Sigmoid colon (tissue), 4 donors: ENCODE results near the gene LARGE1.

ENCODE experiments used
- CTCF ChIP-seq, 4 experiments: fragments of 450-650 bp in 3 of 4; fragments of 200-600 bp in 1 of 4; IDR thresholded peaks; one replicate each; pipeline ENCODE4 v1.5.1; 2016 to 2019; ENCODE audit warnings: antibody characterized with exemption in 4 of 4, mild to moderate bottlenecking in 3 of 4, moderate library complexity in 2 of 4
- EP300 ChIP-seq, 4 donors: sonication (generic); formaldehyde crosslinking; IDR thresholded peaks; one replicate each; pipeline ENCODE4 v1.6.1; 2017; ENCODE audit warnings: antibody characterized with exemption in 4 of 4
- POLR2A ChIP-seq, 2 donors: fragments of 450-650 bp; IDR thresholded peaks; one replicate each; pipeline ENCODE4 v1.6.1; 2016; ENCODE audit warnings: antibody characterized with exemption in 2 of 2, mild to moderate bottlenecking in 2 of 2, moderate library complexity in 2 of 2

- TF ChIP-seq POLR2A (IDR thresholded peaks at IDR 0.05) (no peak), EP300 (IDR thresholded peaks at IDR 0.05) (no peak), CTCF (IDR thresholded peaks at IDR 0.05) (no peak)
Observed at GRCh38 chr22:33678523-33678922, 241.8 kb downstream of the LARGE1 start.
